GM12878 (cell line): ENCODE measurements around the gene EFNA4. TPM values are rescaled to one million over a fixed set of nuclear protein-coding genes. Genes with fewer than 3 reads are reported as not detected.

Experiments
- BMI1 ChIP-seq: fragments of 450-650 bp; IDR thresholded peaks from 2 replicates; pipeline ENCODE4 v1.6.1; 2016; ENCODE audit warnings: mild to moderate bottlenecking, moderate library complexity, borderline replicate concordance
- CHD4 ChIP-seq: fragments of 200-600 bp; sonication (generic); IDR thresholded peaks from 2 replicates; pipeline ENCODE4 v1.6.1; 2016; ENCODE audit warnings: mild to moderate bottlenecking
- CREB1 ChIP-seq: IDR thresholded peaks from 2 replicates; pipeline ENCODE4 v1.6.1; 2012; ENCODE audit warnings: low read depth, mild to moderate bottlenecking, inconsistent platforms
- EGR1 ChIP-seq, 2 experiments: IDR thresholded peaks; 1 replicate in 1 of 2; 2 replicates in 1 of 2; pipeline ENCODE4 v1.6.1; 2011 to 2012; ENCODE audit warnings: low read depth in 2 of 2, low read length in 2 of 2, borderline replicate concordance in 1 of 2, mild to moderate bottlenecking in 1 of 2, moderate library complexity in 1 of 2
- HCFC1 ChIP-seq: fragments of 150-350 bp; IDR thresholded peaks from 2 replicates; pipeline ENCODE4 v1.6.1; 2014; ENCODE audit warnings: low read length
- HDAC2 ChIP-seq: fragments of 200-600 bp; sonication (generic); IDR thresholded peaks from 2 replicates; pipeline ENCODE4 v1.6.1; 2017
- MXI1 ChIP-seq: fragments of 150-350 bp; IDR thresholded peaks from 2 replicates; pipeline ENCODE4 v1.6.1; 2011; ENCODE audit warnings: low read depth, mild to moderate bottlenecking, inconsistent platforms, low read length, improper control_type of control experiment
- NFYB ChIP-seq: IDR thresholded peaks from 2 replicates; pipeline ENCODE4 v1.6.1; 2011; ENCODE audit warnings: low read depth, mild to moderate bottlenecking, low read length, improper control_type of control experiment, moderate library complexity; ENCODE audit not compliant: insufficient read depth
- RAD51 ChIP-seq: fragments of 450-650 bp; IDR thresholded peaks from 2 replicates; pipeline ENCODE4 v1.6.1; 2016; ENCODE audit warnings: moderate library complexity, mild to moderate bottlenecking, inconsistent platforms
- REST ChIP-seq: IDR thresholded peaks from 2 replicates; pipeline ENCODE4 v1.6.1; 2012; ENCODE audit warnings: mild to moderate bottlenecking, low read depth, low read length
- SMAD1 ChIP-seq: fragments of 450-650 bp; IDR thresholded peaks from 2 replicates; pipeline ENCODE4 v1.6.1; 2018; ENCODE audit warnings: mild to moderate bottlenecking, low read depth; ENCODE audit not compliant: partially characterized antibody
- STAT1 ChIP-seq: fragments of 450-650 bp; conservative IDR thresholded peaks from 2 replicates; pipeline ENCODE4 v1.6.1; 2014; ENCODE audit warnings: antibody characterized with exemption, mild to moderate bottlenecking
- TARDBP ChIP-seq: IDR thresholded peaks from 2 replicates; pipeline ENCODE4 v1.6.1; 2016; ENCODE audit warnings: borderline replicate concordance
- ZBTB11 ChIP-seq: fragments of 450-650 bp; formaldehyde crosslinking; IDR thresholded peaks from 2 replicates; pipeline ENCODE4 v1.5.0; 2022; ENCODE audit warnings: mild to moderate bottlenecking, missing genetic modification characterization
- ZBTB33 ChIP-seq: fragments of 450-650 bp; IDR thresholded peaks from 2 replicates; pipeline ENCODE4 v1.6.1; 2017; ENCODE audit warnings: mild to moderate bottlenecking
- ZBTB40 ChIP-seq: fragments of 450-650 bp; IDR thresholded peaks from 2 replicates; pipeline ENCODE4 v1.6.1; 2016; ENCODE audit warnings: mild to moderate bottlenecking, moderate library complexity, borderline replicate concordance
- polyA plus RNA-seq, 11 experiments: library from polyadenylated mRNA; depleted of rRNA in 4 of 11; unstranded in 6 of 11; stranded (reverse) in 5 of 11; fragments of >200 nt; fragmentation: Nextera tagmentation in 4 of 11; fragmentation: Illumina TruSeq in 1 of 11; extraction: Ambion mirVana in 4 of 11; extraction: Trizol in 1 of 11; gene quantifications; 1 replicate in 1 of 11; 2 replicates in 10 of 11; pipeline versions ENCODE4 v1.2.1 to v1.2.3, GENCODE V29; 2011 to 2016; ENCODE audit warnings: inconsistent platforms in 2 of 11, missing spikeins in 2 of 11, low read depth in 1 of 11
- total RNA-seq, 4 experiments: library from RNA; depleted of rRNA in 3 of 4; stranded (reverse); fragments of >200 nt in 3 of 4; fragmentation: Illumina TruSeq in 1 of 4; extraction: Trizol in 1 of 4; gene quantifications; 2 replicates each; pipeline versions ENCODE4 v1.2.1 to v1.2.3, GENCODE V29; 2013 to 2021

EFNA4 gene
- total and polyA plus RNA-seq, 10 of the 15 experiments (the other 5 are each of a cell fraction or from before 2014, with no cell fraction given): 0.52 to 14.1 (median 4.8) TPM

- peak; percentile 24 for TF ChIP-seq MXI1
- peak; percentile 75; the same call in 1 of the 2 replicates for TF ChIP-seq TARDBP
- no peak for TF ChIP-seq ZBTB33
- no peak for TF ChIP-seq ZBTB11 (CRISPR knock-in tag)
- no peak for TF ChIP-seq BMI1
- no peak for TF ChIP-seq SMAD1
- peak; percentile 42; the same call in 1 of the 2 replicates for TF ChIP-seq ZBTB40
- TF ChIP-seq RAD51: no peak
- no peak for TF ChIP-seq NFYB
- 0 out of 2 replicates have a peak, but pooled peaks have one; percentile 35 for TF ChIP-seq STAT1
- TF ChIP-seq CREB1: peak; percentile 70
- TF ChIP-seq EGR1 (IDR thresholded peaks at IDR 0.05; ENCODE audit: borderline replicate concordance in 1 of 2, low read depth in 2 of 2, low read length in 2 of 2): no peak; a peak in 1 of 3 replicates
- TF ChIP-seq HDAC2: no peak
- TF ChIP-seq REST: no peak
- TF ChIP-seq CHD4: no peak
- peak; percentile 38; the same call in 1 of the 2 replicates for TF ChIP-seq HCFC1
These were observed 21.4 kb downstream of the EFNA4 start (continued) for GRCh38 chr1:155084722-155085503.
